T47D (cell line): Measurements from ENCODE around the gene TDRD7.

Source experiments
- DNase-seq, 2 experiments: peaks; one replicate each; pipeline versions ENCODE4 v3.0.0 to v3.0.0-alpha.2; 2011 to 2012; ENCODE audit warnings: low read depth in 1 of 2, low spot score in 1 of 2
- JUND ChIP-seq: IDR thresholded peaks from 2 replicates; pipeline ENCODE4 v1.6.1; 2012; ENCODE audit warnings: low read depth
- in situ Hi-C: cut with HindIII; loops from 2 replicates; pipeline ENCODE4 v1.10.0; 2016; ENCODE audit warnings: low sequenced_read_pairs, low pct_unique_long_range_greater_than_20kb

Gene TDRD7

DNA sequence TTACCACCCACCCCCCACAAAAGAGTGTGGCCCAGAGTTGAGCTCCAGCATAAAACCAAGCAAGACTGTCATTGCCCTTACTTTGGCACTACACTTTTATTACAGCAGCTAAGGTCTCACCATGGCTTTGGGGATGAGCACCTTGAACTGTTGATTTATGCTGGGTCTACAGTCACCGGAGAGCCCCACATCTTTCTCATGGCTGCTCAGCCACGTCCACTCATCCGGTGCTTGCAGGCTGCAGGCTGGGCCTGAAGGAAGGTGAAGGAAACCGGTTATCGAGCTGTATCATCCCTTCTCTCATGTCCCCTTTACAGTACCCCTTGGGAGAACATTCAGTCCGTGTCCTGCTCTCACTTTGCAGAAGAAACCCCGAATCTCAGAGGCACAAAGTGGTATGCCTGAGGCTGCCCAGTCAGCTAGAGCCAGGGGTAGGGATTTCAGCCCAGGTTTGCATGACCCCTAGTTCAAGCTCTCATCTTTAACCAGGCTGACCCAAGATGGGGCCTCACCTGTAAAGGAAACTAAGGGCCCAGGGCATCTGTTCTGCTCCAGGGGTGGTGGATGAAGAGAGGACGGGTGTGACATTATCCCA lies 101.2 kb downstream of the TDRD7 start:
- in situ Hi-C loops, result no loop called here
- no peak for TF ChIP-seq JUND

GRCh38 chr9:97514531-97514930 lies 102.6 kb downstream of the TDRD7 start:
- no peak for DNase-seq
- TF ChIP-seq JUND, result no peak
- in situ Hi-C loops, result no loop called here

More for the DNA sequence above, 101.2 kb downstream of the TDRD7 start:
- no peak for DNase-seq

GRCh38 chr9:97515662-97516061 lies 103.8 kb downstream of the TDRD7 start:
- no peak for DNase-seq
- no peak for TF ChIP-seq JUND
- in situ Hi-C loops, result no loop called here

DNA sequence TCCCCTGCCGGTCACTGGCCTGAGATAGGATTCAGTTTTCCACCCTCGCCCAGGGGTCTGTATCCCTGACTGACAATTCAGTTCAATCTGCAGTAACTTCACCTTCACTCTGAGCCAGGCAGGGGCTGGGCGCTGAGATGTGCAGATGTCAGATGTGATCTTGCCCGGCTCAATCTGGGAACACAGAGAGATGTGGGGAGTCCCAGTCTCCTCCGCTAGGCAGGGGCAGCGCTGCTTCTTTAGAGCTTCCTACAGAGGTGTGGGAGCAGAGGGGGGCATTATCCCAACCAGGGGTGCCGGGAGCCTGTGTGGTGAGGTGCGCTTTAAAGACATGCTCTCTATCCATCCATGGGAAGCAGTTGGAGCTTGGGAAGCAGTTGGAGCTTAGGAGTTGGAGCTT lies 104.2 kb downstream of the TDRD7 start:
- in situ Hi-C loops, result no loop called here
- no peak for TF ChIP-seq JUND
- DNase-seq, result no peak

DNA sequence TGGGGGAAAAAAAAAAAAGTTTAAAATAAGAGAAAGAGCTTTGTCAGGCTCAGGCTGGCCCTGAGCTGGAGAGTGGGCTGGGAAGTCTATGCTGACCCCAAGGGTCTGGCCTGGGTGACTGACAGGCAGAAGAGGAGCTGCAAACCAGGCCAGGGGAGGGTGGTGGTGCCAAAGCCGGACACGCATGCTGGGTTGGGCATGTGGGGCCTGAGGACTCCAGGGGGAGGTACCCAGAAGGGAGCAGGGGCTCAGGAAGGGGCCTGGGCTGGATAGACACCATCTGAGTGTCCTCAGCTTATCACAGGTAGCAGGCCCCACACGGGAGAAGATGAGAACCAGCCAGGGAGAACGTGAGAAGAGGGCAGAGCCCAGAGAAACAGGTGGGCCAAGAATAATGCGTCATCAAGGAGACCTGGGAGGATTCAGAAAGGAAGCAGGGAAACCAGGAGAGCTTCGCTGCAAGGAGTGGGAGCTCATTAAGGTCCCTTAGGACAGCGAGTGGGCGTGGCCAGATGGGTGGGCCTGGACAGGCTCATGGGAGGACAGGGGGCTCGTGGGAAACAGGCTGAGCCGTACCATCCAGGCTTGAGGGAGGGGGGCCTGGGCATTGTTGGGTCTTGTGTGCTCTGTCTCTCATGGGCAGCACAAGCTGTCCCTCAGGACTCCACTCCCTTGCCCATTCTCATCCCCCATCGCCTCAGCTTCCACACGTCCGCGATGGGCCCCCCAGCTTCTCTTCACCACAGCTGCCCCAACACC lies 105.6 kb downstream of the TDRD7 start:
- in situ Hi-C loops, result no loop called here
- TF ChIP-seq JUND, result no peak
- no peak for DNase-seq

- in situ Hi-C loops, result no loop called here
- TF ChIP-seq JUND, result no peak
- DNase-seq, result no peak
Measured at GRCh38 chr9:97518166-97518908, 106.4 kb downstream of the TDRD7 start.

DNA sequence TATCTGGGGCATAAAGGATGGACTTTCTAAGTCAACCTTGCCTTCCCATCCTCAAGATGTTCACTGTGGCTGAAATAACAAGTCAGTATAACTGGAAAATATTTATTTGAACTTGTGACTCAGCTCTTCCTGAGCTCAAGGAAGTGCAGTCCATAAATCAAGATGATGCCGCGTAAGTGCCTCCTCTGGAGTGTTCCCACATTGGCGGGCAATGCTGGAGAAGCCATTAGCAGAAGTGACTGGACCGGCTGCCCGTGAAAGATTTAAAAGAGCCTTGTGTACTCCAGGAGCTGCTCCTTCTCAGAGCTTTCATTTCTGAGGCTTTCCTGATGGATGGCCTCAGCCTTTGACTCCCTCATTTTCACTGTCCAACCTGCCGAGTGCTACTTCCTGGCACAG lies 107.0 kb downstream of the TDRD7 start:
- TF ChIP-seq JUND, result no peak
- DNase-seq, result peak; percentile 27 to 49
- in situ Hi-C loops, result no loop called here

GRCh38 chr9:97519441-97519970 lies 107.6 kb downstream of the TDRD7 start:
- no peak for DNase-seq
- TF ChIP-seq JUND, result no peak
- in situ Hi-C loops, result no loop called here

- no peak for DNase-seq
- TF ChIP-seq JUND, result no peak
- in situ Hi-C loops, result no loop called here
Measured at GRCh38 chr9:97521576-97522333, 109.9 kb downstream of the TDRD7 start.

DNA sequence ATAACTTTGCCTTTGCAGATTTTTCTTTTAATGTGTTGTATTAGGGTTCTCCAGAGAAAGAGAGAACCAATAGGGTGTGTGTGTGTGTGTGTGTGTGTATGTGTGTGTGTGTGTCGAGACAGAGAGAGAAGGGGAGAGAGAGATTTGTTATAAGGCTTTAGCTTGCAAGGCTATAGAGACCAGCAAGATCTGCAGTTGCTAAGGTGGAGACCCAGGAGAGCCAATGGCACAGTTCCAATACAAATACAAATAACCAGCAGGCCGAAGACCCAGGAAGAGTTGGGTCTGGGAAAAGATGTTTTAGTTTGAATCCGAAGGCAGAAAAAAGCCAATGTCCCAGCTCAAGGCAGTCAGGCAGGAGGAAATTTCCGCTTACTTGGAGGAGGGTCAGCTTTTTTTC lies 112.5 kb downstream of the TDRD7 start:
- no peak for DNase-seq
- in situ Hi-C loops, result no loop called here
- TF ChIP-seq JUND, result no peak

- in situ Hi-C loops, result no loop called here
- peak in 1 of 2 experiments; percentile 23 for DNase-seq
- TF ChIP-seq JUND, result no peak
Measured at GRCh38 chr9:97525451-97525850, 113.6 kb downstream of the TDRD7 start.

DNA sequence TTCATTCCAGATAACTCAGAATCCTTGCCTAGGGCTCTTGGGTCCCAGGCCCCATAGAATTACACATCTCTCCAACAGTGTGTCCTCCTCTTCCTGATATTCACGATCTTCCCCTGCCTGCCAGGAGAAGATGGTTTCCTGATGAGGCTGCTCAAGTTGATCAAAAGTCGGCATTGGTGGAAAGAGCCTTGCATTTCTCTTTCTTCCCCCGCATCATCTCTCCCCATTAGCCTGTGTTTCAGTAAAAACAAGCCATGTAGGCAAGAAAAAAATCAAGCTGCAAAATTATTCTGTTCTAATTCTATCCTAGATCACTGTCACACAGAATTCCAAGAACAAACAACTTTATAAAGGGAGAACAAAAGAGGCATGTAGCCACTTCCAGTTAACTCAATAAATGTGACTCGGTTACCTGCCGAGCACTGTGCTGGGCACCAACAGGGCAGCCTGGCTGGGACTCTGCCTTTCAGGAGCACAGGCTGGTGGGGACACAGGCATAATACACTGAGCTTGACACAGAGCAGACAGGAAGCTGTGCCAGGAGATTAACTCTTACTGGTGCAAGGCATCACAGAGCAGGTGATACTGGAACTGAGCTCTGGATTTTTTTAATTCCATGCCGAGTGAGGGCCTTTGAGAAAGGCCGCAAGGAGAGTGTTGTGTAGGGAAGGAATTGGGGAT lies 115.1 kb downstream of the TDRD7 start:
- no peak for TF ChIP-seq JUND
- in situ Hi-C loops, result no loop called here
- DNase-seq, result no peak
